AML-193 (cell line): ENCODE data around the gene VAC14.

ENCODE experiments used
- DNase-seq, 2 experiments: peaks; one replicate each; lab custom pipeline; 2025; lab: John Stamatoyannopoulos, UW

VAC14 gene

DNA sequence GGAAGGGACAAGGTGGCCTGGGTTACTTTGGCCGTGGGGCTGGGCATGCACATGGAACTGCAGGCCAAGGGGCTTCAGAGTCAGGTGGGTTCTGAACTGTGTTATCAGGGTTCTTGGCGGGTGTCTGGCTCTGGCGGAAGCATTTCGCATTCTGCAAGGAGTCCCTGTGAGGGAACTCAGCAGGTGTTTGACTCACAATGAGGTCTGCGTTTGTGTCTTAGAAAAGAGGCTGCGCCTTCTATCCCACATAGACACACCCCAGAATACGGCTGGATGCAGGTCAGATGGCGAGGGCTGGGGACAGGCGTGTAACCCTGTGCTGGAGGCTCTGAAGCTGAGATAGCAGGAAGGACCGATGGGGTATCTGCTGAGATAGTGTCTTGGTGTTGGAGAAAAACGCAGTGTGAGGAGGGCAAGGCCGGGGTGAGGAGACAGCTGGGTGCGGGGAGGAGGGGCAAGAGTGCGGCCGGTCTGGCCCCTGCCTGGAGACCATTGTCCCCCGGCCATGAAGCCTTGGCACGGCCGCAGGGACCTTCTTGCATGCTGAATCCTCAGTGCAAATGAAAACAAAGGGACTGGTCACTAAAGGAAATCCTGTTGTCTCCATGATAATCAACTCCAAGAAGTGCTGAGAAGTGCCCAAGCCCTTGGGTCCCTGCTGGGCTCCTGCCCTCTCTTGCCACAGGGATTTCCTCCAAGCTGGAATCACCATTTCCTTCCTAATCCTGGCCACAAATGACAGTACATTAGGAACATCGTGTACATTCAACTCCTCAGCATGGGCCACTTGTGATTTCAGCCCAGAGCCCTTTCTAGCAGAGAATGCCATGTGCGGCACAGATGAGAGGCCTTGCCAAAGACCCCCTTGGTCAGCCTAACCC lies 92.4 kb downstream of the VAC14 start:
- DNase-seq = no peak

- DNase-seq = no peak
These were observed 94.0 kb downstream of the VAC14 start for GRCh38 chr16:70706948-70707465.

DNA sequence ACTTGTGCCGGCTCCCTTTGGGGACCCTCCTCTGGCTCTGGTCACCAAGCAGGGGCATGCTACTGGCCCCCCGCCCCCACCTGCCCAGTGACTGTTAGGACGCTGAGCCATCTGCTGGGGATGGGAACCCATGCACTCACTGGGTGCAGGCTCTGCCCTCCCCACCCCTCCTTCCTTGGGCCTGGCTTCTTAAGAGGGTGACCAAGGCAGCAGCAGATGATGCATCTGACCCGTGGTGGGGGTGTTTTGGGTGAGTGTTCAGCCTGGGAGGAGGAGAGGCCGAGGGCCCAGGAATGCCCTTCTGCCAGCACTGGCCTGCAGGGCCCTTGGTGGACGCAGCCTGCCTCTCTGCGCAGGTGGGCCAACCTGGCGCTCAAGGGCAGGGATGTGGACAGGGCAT lies 95.9 kb downstream of the VAC14 start:
- no peak for DNase-seq

DNA sequence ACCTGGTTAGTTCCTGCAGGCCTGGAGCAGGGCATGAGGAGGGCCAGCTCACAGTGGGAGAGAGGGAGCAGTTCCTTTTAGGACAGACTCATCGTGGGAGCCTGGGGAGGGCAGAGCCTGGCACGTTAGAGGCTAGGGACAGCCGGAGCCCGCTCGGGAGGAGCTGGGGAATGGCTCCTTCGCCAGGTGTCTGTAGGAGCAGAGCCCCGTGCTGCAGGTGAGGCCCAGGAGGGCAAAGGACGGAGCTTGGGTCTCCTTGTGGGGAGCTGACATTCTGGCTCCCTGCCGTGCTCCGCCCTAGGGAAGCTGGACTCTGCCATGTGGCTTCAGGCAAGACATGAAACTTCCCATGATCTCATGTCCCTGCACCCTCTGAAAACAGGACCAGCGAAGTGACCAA lies 96.4 kb downstream of the VAC14 start:
- DNase-seq = no peak

DNA sequence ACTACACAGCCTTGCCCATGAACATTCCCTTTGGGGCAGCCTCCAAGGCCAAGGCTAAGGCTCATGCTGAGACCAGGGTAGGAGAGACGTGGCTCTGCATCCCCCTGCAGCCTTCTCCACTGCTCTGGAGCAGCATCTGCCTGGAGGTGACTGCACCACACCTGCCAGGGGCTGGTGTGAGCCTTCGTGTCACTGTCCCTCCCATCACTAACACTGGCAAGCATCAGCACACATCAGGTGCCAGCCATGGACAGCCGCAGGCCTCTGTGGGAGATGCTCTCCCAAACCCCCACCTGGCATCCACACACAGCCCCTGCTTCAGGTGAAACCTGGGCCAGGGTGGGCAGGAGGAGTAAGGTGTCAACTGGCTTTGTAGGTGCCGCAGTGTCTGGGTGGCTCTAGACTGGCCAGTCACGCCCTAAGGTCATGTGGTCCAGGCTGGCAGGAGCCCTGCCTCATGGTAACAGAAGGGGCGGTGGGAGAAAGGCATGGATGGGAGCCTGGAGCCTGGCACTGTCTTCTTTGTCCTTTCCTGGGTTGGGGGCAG lies 97.0 kb downstream of the VAC14 start:
- no peak for DNase-seq

DNA sequence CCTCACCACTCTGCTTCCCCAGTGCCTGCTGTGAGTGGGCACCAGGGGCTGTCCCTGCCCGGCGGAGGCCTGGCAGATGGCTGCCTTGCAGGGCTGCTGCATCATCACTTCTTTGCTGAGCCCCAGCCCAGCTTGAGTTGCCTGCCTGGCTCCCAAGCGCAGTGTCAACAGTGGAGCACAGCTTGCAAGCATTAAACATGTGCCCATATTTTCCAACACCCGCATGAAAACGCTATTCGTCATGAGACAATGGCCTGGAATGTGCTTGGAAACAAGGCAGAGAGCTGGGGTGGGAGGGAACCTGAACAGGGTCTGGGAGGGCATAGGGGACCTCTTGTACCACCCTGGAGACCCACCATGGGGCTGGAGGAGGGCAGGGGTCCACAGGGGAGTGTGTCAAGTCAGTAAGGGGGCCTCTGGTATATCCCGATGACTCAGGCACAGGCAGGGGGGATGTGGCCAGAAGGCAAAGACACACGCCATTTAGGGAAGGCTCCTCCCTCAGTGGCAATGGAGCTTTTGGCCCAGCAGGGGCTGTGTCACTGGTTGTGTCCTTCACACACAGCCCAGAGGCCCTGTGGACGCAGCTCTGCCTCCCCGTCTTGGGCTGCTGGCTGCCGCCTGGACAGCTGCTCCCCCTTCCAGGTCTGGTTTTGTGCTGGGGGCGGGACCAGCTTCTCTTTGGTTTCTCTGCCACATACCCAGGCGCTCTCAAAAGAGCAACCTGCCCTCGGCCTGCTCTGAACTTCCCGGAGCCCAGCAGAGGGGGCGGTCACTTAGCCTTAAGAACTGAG lies 97.7 kb downstream of the VAC14 start:
- DNase-seq = no peak

GRCh38 chr16:70702624-70703023 lies 98.3 kb downstream of the VAC14 start:
- DNase-seq = no peak

GRCh38 chr16:70701998-70702397 lies 99.0 kb downstream of the VAC14 start:
- DNase-seq = no peak

- DNase-seq = no peak
These were observed 99.4 kb downstream of the VAC14 start for GRCh38 chr16:70701596-70701995.

DNA sequence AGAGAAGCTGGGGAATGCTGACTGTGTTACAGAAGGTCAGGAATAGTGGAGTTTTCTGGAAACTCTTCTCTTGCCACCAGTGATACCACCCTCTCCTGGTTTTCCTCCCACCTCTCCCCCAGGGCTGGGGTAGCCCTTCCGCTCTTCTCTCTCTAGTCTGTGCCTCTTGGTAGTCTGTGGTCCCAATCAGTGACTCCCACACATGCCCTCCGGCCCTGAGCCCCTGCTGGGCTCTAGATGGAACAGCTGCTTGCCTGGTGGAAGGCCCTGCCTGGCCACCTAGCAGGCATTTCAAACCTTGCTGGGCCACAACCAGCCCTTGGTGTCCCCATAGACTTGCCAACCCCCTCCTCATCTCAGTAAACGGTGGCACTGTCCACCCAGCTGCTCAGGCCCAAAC lies 99.9 kb downstream of the VAC14 start:
- DNase-seq = no peak

DNA sequence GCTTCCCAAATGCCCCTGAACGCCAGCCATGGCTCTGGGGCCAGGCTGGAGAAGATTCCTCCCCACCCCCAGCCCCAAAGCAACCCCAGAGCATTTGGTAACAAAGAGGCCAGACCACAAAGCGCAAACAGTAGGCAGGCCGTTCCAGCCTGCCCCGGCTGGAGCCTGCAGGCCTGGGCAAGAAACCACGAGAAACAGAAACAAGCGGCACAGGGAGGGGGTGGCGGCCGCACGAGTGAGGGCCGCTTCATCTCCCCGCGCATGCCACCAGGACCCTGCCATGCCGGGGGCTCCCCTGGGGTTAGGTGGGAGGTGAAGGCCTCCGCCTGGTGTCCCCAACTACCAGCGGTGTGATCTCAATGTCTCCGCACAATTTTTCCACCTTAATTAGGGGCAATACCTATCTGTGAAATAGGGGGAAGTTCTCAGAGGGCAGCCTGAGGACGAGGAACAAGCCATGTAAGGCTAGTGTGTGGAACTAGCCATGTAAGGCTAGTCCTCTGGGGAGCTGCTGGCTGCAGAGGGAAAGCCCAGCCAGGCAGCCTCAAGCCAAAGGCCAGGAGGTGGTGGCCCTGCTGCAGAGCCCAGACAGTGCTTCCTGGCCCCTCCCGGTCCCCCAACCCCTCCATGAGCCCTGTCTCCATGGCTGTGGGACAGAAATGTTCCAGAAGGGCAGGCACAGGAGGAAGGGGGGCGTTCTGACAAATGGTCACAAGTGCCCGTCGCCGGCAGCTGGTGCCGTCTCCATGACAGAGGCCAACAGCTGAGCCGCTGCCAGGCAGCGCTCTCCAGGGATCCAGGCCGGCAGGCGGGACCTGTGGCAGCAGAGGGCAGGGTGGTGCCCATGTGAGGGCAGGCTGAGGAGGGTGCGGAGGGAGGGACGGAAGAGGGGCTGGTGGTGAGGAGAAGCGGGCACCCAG lies 100.6 kb downstream of the VAC14 start:
- DNase-seq = no peak

DNA sequence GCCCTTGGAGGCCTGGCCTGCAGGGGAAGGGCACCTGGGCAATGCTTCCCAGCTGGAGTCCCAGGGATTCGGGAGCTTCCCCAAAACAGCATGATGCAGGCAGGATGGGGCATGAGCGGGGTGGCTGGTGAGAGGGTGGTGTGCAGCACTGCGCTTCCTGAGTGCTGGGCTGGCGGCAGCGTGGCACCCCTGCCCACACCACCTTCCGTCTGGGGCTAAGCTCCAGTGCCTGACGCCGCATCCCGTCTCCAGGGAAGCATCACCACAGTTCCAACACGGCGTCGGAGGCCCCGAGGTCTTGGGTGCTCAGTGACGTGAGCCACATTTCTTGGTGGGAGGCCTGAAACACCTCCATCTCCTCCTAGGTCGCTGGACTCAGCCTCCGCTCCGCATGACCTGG lies 101.3 kb downstream of the VAC14 start:
- no peak for DNase-seq

- no peak for DNase-seq
These were observed 102.1 kb downstream of the VAC14 start for GRCh38 chr16:70698901-70699300.

DNA sequence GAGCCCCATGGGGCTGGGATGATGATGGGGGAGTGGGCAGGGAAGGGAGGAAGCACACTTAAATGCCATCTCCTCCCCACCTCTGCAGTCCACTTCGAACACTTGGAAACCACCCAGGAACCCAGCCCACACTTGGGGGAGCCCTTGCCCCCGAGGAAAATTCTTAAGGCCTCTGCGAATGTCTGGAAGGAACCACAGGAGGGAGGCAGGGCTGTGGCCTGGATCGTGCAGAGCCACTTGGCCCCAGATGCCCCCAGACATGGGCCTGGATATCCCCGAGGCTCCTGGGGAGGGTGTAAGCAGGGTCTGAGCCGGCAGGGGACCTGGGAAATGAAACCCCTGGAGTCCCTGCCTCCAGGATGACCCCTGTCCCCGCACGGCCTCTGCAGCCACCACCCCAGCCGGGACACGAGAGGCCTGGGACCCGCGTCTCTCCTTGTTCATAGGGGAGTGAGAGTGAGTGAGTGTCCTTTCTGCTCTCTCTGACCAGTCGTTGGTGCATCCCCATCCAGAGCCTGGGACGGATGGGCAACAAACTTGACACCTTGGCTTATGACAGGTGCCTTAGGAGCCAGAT lies 103.3 kb downstream of the VAC14 start:
- no peak for DNase-seq

GRCh38 chr16:70696952-70697593 lies 103.9 kb downstream of the VAC14 start:
- DNase-seq = no peak

DNA sequence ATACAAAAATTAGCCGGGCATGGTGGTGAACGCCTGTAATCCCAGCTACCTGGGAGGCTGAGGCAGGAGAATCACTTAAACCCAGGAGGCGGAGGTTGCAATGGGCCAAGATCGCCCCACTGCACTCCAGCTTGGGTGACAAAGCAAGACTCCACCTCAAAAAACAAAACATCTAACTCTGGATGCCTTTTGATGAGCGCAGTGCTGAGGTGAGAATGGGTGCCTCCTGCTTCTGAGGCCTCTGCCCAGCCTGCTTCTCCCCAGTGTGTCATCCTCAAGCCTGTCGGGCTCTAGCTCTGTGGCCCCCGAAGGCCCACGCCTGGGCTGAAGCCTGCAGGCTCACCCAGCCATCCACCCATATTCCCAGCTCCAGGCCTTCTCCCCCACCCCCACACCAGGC lies 104.6 kb downstream of the VAC14 start:
- DNase-seq = no peak

- no peak for DNase-seq
These were observed 105.5 kb downstream of the VAC14 start for GRCh38 chr16:70695331-70696070.

DNA sequence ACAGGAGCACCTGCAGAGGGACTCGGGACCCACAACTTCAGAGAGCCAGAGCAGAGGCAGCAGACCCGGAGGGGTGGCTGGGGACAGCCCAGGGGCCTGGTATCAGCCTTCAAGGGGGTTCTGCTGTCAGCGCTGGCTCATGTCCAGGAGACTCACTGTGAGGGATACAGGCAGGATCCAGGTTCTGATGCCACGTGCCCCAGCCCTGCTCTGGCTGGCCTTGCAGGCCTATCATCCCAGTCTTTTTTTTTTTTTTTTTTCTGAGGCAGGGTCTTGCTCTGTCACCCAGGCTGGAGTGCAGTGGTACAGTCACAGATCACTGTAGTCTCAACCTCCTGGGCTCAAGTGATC lies 106.1 kb downstream of the VAC14 start:
- DNase-seq = no peak

DNA sequence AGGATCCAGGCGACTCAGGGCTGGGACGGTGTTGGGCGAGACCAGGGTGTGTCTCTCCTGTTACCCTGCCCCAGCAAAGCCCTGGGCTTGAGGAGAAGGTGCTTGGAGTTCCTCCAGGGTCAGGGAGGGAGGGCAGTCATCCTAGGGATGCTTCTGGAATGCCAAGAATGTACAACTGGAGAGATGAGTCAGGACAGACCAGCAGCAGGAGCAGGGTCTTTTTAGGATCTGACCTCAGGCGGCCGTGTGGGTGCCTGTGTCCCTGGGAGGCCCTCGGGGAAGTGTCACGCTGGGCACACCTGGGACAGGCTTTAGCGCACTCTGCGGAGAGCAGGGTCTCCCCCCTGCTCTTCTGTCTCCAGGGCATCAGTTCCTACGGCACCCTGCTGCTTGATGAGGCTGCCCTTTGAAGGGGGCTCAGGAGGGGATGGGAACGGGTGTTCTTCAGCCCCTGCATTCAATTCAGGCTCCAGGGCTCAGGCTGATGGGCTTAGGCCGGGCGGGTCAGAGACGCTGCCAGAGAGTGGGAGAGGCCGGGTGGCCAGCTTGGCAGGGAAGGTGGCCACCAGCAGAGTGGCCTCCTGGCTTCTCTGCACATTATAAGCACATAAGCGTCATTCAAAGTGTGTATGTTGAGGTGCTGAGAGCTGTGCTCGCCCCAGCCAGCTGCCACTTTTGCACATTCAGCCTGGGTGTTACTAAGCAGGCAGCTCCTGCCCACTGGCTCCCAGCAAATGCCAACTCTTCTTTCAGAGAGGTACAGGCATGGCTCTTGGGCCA lies 106.7 kb downstream of the VAC14 start:
- DNase-seq = no peak
